T-cell (primary cell): ENCODE data around the gene UGT2A2. TPM values are rescaled to one million over a fixed set of nuclear protein-coding genes. Genes with fewer than 3 reads are reported as not detected.

Experiments used
- ATAC-seq, 4 experiments: fragments of 200-7000 bp in 3 of 4; fragments of 150-1000 bp in 1 of 4; cut with Tn5 transposase; replicated peaks in 1 of 4; 1 replicate in 3 of 4; 2 replicates in 1 of 4; pipeline ENCODE4 v1.10.0; 2021; ENCODE audit warnings: moderate library complexity in 3 of 4, mild to moderate bottlenecking in 2 of 4, moderate number of reproducible peaks in 1 of 4
- CTCF ChIA-PET, 2 donors: fragments of 300-600 bp; sonication (Branson Sonifier 250); formaldehyde crosslinking; loops; one replicate each; lab custom pipeline; 2022; ENCODE audit warnings: antibody characterized with exemption in 2 of 2; lab: Charles Lee
- POLR2A ChIA-PET, 2 donors: fragments of 300-600 bp; sonication (Branson Sonifier 250); formaldehyde crosslinking; loops; one replicate each; lab custom pipeline; 2022; ENCODE audit warnings: antibody characterized with exemption in 2 of 2; lab: Charles Lee
- DNase-seq, 35 experiments: peaks; one replicate each; pipeline versions ENCODE4 v3.0.0 to v3.0.0-alpha.2; 2013 to 2023
- H3K27ac ChIP-seq: one replicate; pipeline ENCODE4 v1.5.1; 2013; ENCODE audit warnings: low read length
- H3K27me3 ChIP-seq, 2 experiments: replicated peaks in 1 of 2; 1 replicate in 1 of 2; 2 replicates in 1 of 2; pipeline versions ENCODE4 v1.6.1 to v1.7.0; 2013; ENCODE audit warnings: low read length in 1 of 2, mixed read lengths in 1 of 2; ENCODE audit not compliant: control insufficient read depth in 2 of 2, insufficient read depth in 2 of 2; ENCODE audit errors: extremely low read depth in 1 of 2
- H3K36me3 ChIP-seq, 2 donors: 1 replicate in 1 of 2; 2 replicates in 1 of 2; pipeline versions ENCODE4 v1.6.1 to v1.7.0; 2013; ENCODE audit warnings: low read length in 1 of 2; ENCODE audit not compliant: control insufficient read depth in 2 of 2, insufficient read depth in 1 of 2; ENCODE audit errors: extremely low read depth in 1 of 2
- H3K4me1 ChIP-seq, 2 experiments: 1 replicate in 1 of 2; 2 replicates in 1 of 2; pipeline versions ENCODE4 v1.6.1 to v1.7.0; 2013; ENCODE audit warnings: low read length in 2 of 2, mixed read lengths in 1 of 2; ENCODE audit not compliant: insufficient read depth in 2 of 2, control insufficient read depth in 1 of 2; ENCODE audit errors: extremely low read depth in 1 of 2
- H3K4me3 ChIP-seq, 2 donors: 1 replicate in 1 of 2; 2 replicates in 1 of 2; pipeline versions ENCODE4 v1.5.1 to v1.7.0; 2013; ENCODE audit warnings: mild to moderate bottlenecking in 2 of 2, low read length in 1 of 2, moderate library complexity in 1 of 2; ENCODE audit not compliant: control insufficient read depth in 1 of 2; ENCODE audit errors: extremely low read depth in 1 of 2
- H3K9me3 ChIP-seq: 2 replicates; pipeline ENCODE4 v1.7.0; 2013
- H3K27ac Mint-ChIP-seq, 2 donors: one replicate each; pipeline ENCODE4 v1.8.0; 2020 to 2021; ENCODE audit warnings: mild to moderate bottlenecking in 2 of 2, mixed read lengths in 2 of 2
- H3K27me3 Mint-ChIP-seq, 2 donors: one replicate each; pipeline ENCODE4 v1.8.0; 2021 to 2022; ENCODE audit warnings: mixed read lengths in 2 of 2
- H3K36me3 Mint-ChIP-seq: one replicate; pipeline ENCODE4 v1.8.0; 2021; ENCODE audit warnings: mixed read lengths
- H3K4me1 Mint-ChIP-seq, 3 donors: one replicate each; pipeline ENCODE4 v1.8.0; 2020 to 2022; ENCODE audit warnings: mixed read lengths in 3 of 3, mild to moderate bottlenecking in 1 of 3
- H3K4me3 Mint-ChIP-seq, 3 donors: one replicate each; pipeline ENCODE4 v1.8.0; 2020 to 2022; ENCODE audit warnings: mild to moderate bottlenecking in 3 of 3, mixed read lengths in 3 of 3, moderate library complexity in 3 of 3
- H3K9me3 Mint-ChIP-seq, 3 donors: one replicate each; pipeline ENCODE4 v1.8.0; 2020 to 2022; ENCODE audit warnings: mixed read lengths in 3 of 3
- WGBS: methylation state at CpG from one replicate; pipeline ENCODE4 v1.1.5; 2013; ENCODE audit warnings: missing lambda C conversion rate; ENCODE audit not compliant: insufficient coverage; 5-methylcytosine and 5-hydroxymethylcytosine counted together
- total RNA-seq, 35 experiments: library from RNA in 6 of 35; stranded (reverse) in 6 of 35; fragments of 120-200 nt in 1 of 35; gene quantifications; one replicate each; pipeline versions ENCODE4 v1.2.1 to v1.2.4 and lab custom pipeline; 2013 to 2026

Gene UGT2A2
- total RNA-seq, 5 donors from 2014 or later (not counting 1 experiment from before 2014, with no cell fraction given) = not detected

GRCh38 chr4:69617083-69617694, 22.3 kb downstream of the UGT2A2 start:
- Histone ChIP-seq H3K27me3 (no peaks in the 10 kb centered on the region), H3K27ac (no peak overlapping the region), H3K9me3 (peaks cover 2% of the 10 kb centered on the region), H3K36me3 (no peaks in the 10 kb centered on the region), H3K4me1 (no peaks in the 10 kb centered on the region), H3K4me3 (no peak overlapping the region)
- Mint-ChIP-seq H3K27me3 (no peaks in the 10 kb centered on the region), H3K9me3 (peaks cover 4 to 15% (median 5%) of the 10 kb centered on the region in 3 donors), H3K36me3 (no peaks in the 10 kb centered on the region), H3K4me3 (no peak overlapping the region), H3K4me1 (no peaks in the 10 kb centered on the region), H3K27ac (no peak overlapping the region)
- no CpG with 5 or more reads among the region's 6 CpGs for WGBS
- DNase-seq = no peak
- ATAC-seq = no peak
- POLR2A ChIA-PET = no interaction called here
- CTCF ChIA-PET = no interaction called here

GRCh38 chr4:69610484-69610883, 29.0 kb downstream of the UGT2A2 start:
- no peaks in the 10 kb centered on the region for H3K27me3 ChIP-seq
- no CpG with 5 or more reads among the region's 1 CpG for WGBS
- no peaks in the 10 kb centered on the region for H3K36me3 Mint-ChIP-seq
- H3K27ac Mint-ChIP-seq = no peak overlapping the region
- no peaks in the 10 kb centered on the region for H3K9me3 ChIP-seq
- no peak overlapping the region for H3K27ac ChIP-seq
- no peaks in the 10 kb centered on the region for H3K36me3 ChIP-seq
- ChIA-PET CTCF (no interaction called here), POLR2A (no interaction called here)
- no peak overlapping the region for H3K4me3 ChIP-seq
- no peak overlapping the region for H3K4me3 Mint-ChIP-seq
- H3K4me1 ChIP-seq = no peaks in the 10 kb centered on the region
- H3K9me3 Mint-ChIP-seq = peaks cover 1 to 5% (median 3%) of the 10 kb centered on the region in 3 donors
- no peak for DNase-seq
- no peaks in the 10 kb centered on the region for H3K27me3 Mint-ChIP-seq
- H3K4me1 Mint-ChIP-seq = no peaks in the 10 kb centered on the region
- no peak for ATAC-seq

- WGBS = 40% methylated on average over 4 of the region's 4 CpGs
- DNase-seq = no peak
- H3K4me1 ChIP-seq = no peaks in the 10 kb centered on the region
- no peak overlapping the region for H3K27ac ChIP-seq
- H3K27me3 Mint-ChIP-seq = no peaks in the 10 kb centered on the region
- no peak overlapping the region for H3K4me3 Mint-ChIP-seq
- ATAC-seq = no peak
- H3K27ac Mint-ChIP-seq = no peak overlapping the region
- no peak overlapping the region for H3K4me3 ChIP-seq
- H3K27me3 ChIP-seq = no peaks in the 10 kb centered on the region
- H3K36me3 Mint-ChIP-seq = no peaks in the 10 kb centered on the region
- ChIA-PET POLR2A (no interaction called here), CTCF (no interaction called here)
- no peaks in the 10 kb centered on the region for H3K4me1 Mint-ChIP-seq
- H3K9me3 Mint-ChIP-seq = peaks cover 0 to 7% (median 3%) of the 10 kb centered on the region in 3 donors
- no peaks in the 10 kb centered on the region for H3K36me3 ChIP-seq
- H3K9me3 ChIP-seq = no peaks in the 10 kb centered on the region
Observed at GRCh38 chr4:69601065-69601464, 38.4 kb downstream of the UGT2A2 start.

- ChIA-PET CTCF (no interaction called here), POLR2A (no interaction called here)
- ATAC-seq (no peak), DNase-seq (no peak)
- H3K27me3 ChIP-seq = no peaks in the 10 kb centered on the region
- peaks cover 0 to 2% (median 0%) of the 10 kb centered on the region in 3 donors for H3K9me3 Mint-ChIP-seq
- no peaks in the 10 kb centered on the region for H3K4me1 Mint-ChIP-seq
- H3K27me3 Mint-ChIP-seq = no peaks in the 10 kb centered on the region
- H3K27ac Mint-ChIP-seq = no peak overlapping the region
- no CpG with 5 or more reads among the region's 2 CpGs for WGBS
- no peak overlapping the region for H3K4me3 Mint-ChIP-seq
- no peaks in the 10 kb centered on the region for H3K36me3 Mint-ChIP-seq
- no peaks in the 10 kb centered on the region for H3K36me3 ChIP-seq
- no peak overlapping the region for H3K27ac ChIP-seq
- H3K4me3 ChIP-seq = no peak overlapping the region
- H3K4me1 ChIP-seq = no peaks in the 10 kb centered on the region
- no peaks in the 10 kb centered on the region for H3K9me3 ChIP-seq
Observed at GRCh38 chr4:69600013-69600412, 39.4 kb downstream of the UGT2A2 start.

- Mint-ChIP-seq H3K36me3 (no peaks in the 10 kb centered on the region), H3K9me3 (peaks cover 0 to 3% (median 0%) of the 10 kb centered on the region in 3 donors), H3K4me3 (no peak overlapping the region), H3K27ac (no peak overlapping the region), H3K4me1 (no peaks in the 10 kb centered on the region), H3K27me3 (no peaks in the 10 kb centered on the region)
- Histone ChIP-seq H3K27ac (no peak overlapping the region), H3K9me3 (no peaks in the 10 kb centered on the region), H3K36me3 (no peaks in the 10 kb centered on the region), H3K4me1 (no peaks in the 10 kb centered on the region), H3K27me3 (no peaks in the 10 kb centered on the region), H3K4me3 (no peak overlapping the region)
- ChIA-PET CTCF (interaction anchor here in 1 of 2 donors (0.7 kb wide), 1 partner anchor 1009 kb away, joined by 6 read pairs; no protein-coding TSS in a partner anchor), POLR2A (no interaction called here)
- DNase-seq (no peak), ATAC-seq (no peak)
- 100% methylated on average over 1 of the region's 4 CpGs for WGBS
Observed at GRCh38 chr4:69594382-69594781, 45.1 kb downstream of the UGT2A2 start.

GRCh38 chr4:69591364-69591763, 48.1 kb downstream of the UGT2A2 start:
- DNase-seq (no peak), ATAC-seq (no peak)
- H3K4me1 ChIP-seq = no peaks in the 10 kb centered on the region
- H3K4me3 ChIP-seq = no peak overlapping the region
- Mint-ChIP-seq H3K4me3 (no peak overlapping the region), H3K27ac (no peak overlapping the region), H3K36me3 (no peaks in the 10 kb centered on the region), H3K27me3 (no peaks in the 10 kb centered on the region), H3K4me1 (no peaks in the 10 kb centered on the region), H3K9me3 (peaks cover 0 to 3% (median 0%) of the 10 kb centered on the region in 3 donors)
- CTCF ChIA-PET = no interaction called here
- no CpG with 5 or more reads among the region's 1 CpG for WGBS
- H3K27me3 ChIP-seq = no peaks in the 10 kb centered on the region
- no peaks in the 10 kb centered on the region for H3K9me3 ChIP-seq
- no peaks in the 10 kb centered on the region for H3K36me3 ChIP-seq
- POLR2A ChIA-PET = no interaction called here
- H3K27ac ChIP-seq = no peak overlapping the region
